ENCODE results near the gene CACNA2D3.

CACNA2D3 gene

DNA sequence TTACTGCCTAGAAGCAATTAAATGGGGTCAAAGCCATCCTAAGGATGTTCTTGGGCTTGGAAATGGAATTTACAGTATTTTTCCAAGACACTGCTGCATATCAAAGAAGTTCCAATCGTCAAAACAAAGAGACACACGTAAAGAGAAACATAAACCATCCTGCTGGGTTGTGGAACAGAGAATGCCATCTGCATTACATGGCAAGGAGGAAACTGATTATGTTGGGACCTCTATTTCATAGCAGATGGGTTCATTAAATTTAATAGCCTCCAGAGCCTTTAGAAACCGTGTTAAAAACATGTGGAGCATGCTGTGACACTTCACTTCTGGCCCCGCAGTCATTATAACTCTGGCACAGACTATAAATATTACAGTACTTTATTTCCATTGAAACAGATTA lies 650.9 kb downstream of the CACNA2D3 start:
- Mint-ChIP-seq H3K4me1 (ENCODE audit: low read depth) (no peaks in the 10 kb centered on the region), H3K36me3 (no peaks in the 10 kb centered on the region), H3K27me3 (peaks cover 2% of the 10 kb centered on the region), H3K9me3 (ENCODE audit: low read depth) (no peaks in the 10 kb centered on the region), H3K4me3 (no peak overlapping the region), H3K27ac (no peak overlapping the region)

DNA sequence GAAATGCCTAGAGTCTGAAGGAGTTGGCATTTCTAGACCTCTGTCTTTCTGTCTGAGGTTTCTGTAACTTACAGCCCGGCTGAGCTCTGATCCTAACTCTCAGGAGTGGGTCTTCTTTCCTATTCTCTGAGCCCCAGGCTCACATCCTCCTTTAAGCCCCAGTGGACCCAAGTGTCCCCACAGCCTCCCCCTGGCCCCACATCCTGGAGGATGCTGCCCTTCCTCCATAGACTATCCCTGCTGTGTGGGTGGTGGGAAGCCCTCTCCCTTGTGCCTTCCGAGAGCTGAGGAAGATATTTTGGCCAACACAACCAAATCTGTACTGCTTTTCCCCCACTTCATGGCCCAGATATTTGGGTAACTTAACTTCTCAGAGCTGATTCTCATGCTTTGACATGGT lies 654.2 kb downstream of the CACNA2D3 start:
- no peak overlapping the region for H3K27ac Mint-ChIP-seq
- H3K36me3 Mint-ChIP-seq = no peaks in the 10 kb centered on the region
- H3K27me3 Mint-ChIP-seq = peaks cover 9% of the 10 kb centered on the region
- H3K4me3 Mint-ChIP-seq = no peak overlapping the region
- H3K9me3 Mint-ChIP-seq (ENCODE audit: low read depth) = no peaks in the 10 kb centered on the region
- H3K4me1 Mint-ChIP-seq (ENCODE audit: low read depth) = no peaks in the 10 kb centered on the region

DNA sequence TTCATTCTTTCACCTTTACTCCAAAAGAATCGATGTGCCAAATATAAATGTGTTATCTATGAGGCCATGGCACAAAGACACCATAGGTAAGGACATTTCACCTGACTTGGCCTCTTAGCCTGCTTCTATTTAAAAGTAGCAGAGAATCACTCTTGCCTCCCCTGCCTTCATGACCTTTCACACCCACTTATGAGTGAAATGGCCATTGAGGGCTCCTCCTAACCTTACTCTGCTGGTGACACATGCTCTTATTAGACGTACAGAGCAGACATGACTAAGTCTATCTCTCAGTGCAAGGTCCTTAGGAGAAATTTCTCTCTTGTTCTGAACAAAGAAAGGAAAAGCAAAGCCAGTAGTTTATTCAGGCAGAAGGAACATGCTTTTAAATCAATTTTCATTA lies 654.8 kb downstream of the CACNA2D3 start:
- H3K4me1 Mint-ChIP-seq (ENCODE audit: low read depth) = no peaks in the 10 kb centered on the region
- no peak overlapping the region for H3K4me3 Mint-ChIP-seq
- H3K27ac Mint-ChIP-seq = no peak overlapping the region
- H3K9me3 Mint-ChIP-seq (ENCODE audit: low read depth) = no peaks in the 10 kb centered on the region
- no peaks in the 10 kb centered on the region for H3K36me3 Mint-ChIP-seq
- peaks cover 9% of the 10 kb centered on the region for H3K27me3 Mint-ChIP-seq

DNA sequence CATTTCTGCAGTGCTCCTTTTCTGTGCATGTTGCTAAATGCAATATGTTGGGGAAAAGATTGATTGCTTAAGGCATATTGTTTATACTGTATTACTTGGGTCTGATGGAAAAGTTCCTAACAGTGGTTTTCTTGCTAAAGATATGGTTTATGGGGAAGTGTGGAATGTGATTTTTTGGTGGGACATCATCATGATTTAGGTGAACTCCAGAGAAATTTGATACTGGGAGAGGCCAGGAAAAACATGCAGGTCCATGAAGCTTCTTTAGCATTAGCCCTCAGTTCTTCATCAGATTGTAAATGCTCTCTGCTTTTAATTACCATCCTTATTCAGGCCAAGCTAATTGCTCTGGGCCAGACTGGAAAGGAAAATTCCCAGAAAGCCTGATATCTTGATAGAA lies 658.0 kb downstream of the CACNA2D3 start:
- Mint-ChIP-seq H3K27ac (no peak overlapping the region), H3K36me3 (no peaks in the 10 kb centered on the region), H3K4me3 (no peak overlapping the region), H3K9me3 (ENCODE audit: low read depth) (no peaks in the 10 kb centered on the region), H3K27me3 (peaks cover 9% of the 10 kb centered on the region), H3K4me1 (ENCODE audit: low read depth) (no peaks in the 10 kb centered on the region)

DNA sequence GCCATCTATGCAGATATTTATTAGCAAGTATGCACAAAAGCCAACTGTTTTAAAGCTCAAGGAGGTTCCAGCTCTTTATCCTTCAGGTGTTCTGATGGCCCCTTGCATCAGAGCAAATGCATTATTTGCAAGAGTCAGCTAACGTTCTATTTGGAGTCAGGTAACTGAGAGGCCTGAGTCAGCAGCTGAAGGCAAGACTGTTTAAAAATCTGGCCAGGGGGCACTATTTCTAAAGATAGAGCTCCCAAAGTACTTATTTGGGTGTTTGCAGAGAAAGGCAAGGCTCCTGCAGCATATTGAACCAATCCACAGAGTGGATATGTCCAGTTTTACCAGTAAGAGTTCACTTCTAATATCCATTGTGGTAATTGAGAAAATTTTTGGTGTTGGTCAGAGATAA lies 659.4 kb downstream of the CACNA2D3 start:
- Mint-ChIP-seq H3K9me3 (ENCODE audit: low read depth) (peaks cover 2% of the 10 kb centered on the region), H3K27ac (no peak overlapping the region), H3K4me3 (no peak overlapping the region), H3K4me1 (ENCODE audit: low read depth) (no peaks in the 10 kb centered on the region), H3K27me3 (peaks cover 11% of the 10 kb centered on the region), H3K36me3 (no peaks in the 10 kb centered on the region)

DNA sequence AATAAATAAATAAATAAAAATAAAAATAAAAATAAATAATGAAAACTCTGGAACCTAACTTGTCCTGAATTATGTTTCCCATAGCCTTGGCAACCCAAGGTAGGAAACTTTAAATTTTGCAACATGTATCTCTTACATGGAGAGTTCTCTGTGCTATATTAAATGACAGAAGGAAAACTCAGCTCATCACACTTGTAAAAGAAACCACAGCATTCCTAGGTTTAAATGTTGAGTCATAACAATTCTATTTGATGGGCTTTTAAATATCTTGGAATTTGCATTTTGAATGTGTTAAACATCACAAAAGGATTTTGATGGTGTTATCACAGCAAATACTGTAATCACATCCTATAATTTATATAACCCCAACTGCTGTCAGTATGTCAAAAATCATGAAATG lies 661.3 kb downstream of the CACNA2D3 start:
- Mint-ChIP-seq H3K36me3 (no peaks in the 10 kb centered on the region), H3K4me3 (no peak overlapping the region), H3K27me3 (peaks cover 7% of the 10 kb centered on the region), H3K27ac (no peak overlapping the region), H3K9me3 (ENCODE audit: low read depth) (peaks cover 2% of the 10 kb centered on the region), H3K4me1 (ENCODE audit: low read depth) (no peaks in the 10 kb centered on the region)

DNA sequence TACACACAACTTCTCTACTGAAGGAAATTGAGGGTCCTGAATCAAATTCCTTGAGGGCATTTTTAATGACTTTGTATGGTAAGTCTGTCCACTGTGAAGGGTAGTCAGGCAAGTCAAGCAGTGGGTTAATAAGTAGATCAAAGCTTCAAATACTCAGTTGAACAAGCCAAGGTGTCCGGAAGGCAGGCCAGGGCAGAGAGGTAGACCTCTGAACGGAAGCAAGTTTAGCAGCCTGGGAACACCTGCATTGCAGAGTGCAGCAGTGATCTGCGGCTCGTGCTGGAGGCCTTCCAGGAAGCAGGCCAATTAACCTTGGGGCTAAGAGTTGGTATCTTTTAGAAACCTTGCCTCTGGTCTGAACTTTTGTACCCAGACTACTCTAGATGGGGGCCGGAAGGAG lies 661.7 kb downstream of the CACNA2D3 start:
- Mint-ChIP-seq H3K36me3 (no peaks in the 10 kb centered on the region), H3K4me3 (no peak overlapping the region), H3K9me3 (ENCODE audit: low read depth) (peaks cover 2% of the 10 kb centered on the region), H3K27ac (no peak overlapping the region), H3K4me1 (ENCODE audit: low read depth) (no peaks in the 10 kb centered on the region), H3K27me3 (peaks cover 6% of the 10 kb centered on the region)

DNA sequence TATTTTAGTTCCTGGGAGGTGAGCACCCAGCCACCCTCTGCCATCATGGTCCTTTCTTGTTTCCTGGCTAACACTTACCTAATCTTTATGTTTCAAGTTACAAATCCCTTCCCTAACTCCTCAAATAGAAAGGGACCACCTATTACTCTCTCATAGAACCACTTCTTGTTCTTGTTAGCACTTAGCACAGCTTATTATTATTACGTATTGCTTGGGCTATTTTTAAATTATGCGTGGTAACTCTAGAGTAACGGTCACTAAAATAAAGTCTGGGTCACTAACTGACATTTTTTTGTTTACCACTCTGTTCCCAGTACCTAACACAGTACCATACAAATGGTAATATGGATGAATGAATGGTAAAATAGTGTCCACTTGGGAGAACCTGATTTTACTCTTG lies 663.6 kb downstream of the CACNA2D3 start:
- Mint-ChIP-seq H3K36me3 (no peaks in the 10 kb centered on the region), H3K27ac (no peak overlapping the region), H3K27me3 (peaks cover 2% of the 10 kb centered on the region), H3K4me3 (no peak overlapping the region), H3K4me1 (ENCODE audit: low read depth) (no peaks in the 10 kb centered on the region), H3K9me3 (ENCODE audit: low read depth) (peaks cover 2% of the 10 kb centered on the region)

DNA sequence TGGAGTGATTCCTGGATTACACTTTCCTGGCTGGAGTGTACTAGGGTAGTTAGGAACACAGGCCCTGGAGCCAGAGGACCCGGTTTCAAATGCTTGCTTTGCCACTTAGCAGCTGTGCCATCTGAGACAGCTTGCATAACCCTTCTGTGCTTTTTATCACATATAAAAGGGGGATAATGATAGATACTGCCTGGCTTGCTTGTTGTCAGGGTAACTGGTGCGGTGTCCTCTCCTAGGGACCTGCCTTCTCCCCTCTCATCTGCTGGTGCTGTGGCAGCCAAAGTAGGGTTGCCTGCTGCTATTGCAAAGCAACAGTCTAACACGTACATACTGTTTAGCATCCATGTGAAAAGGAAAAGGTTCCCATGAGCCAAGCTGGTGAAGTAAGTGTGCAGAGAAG lies 667.7 kb downstream of the CACNA2D3 start:
- peaks cover 2% of the 10 kb centered on the region for H3K27me3 Mint-ChIP-seq
- no peaks in the 10 kb centered on the region for H3K4me1 Mint-ChIP-seq (ENCODE audit: low read depth)
- no peak overlapping the region for H3K27ac Mint-ChIP-seq
- no peaks in the 10 kb centered on the region for H3K36me3 Mint-ChIP-seq
- H3K9me3 Mint-ChIP-seq (ENCODE audit: low read depth) = peaks cover 2% of the 10 kb centered on the region
- no peak overlapping the region for H3K4me3 Mint-ChIP-seq

DNA sequence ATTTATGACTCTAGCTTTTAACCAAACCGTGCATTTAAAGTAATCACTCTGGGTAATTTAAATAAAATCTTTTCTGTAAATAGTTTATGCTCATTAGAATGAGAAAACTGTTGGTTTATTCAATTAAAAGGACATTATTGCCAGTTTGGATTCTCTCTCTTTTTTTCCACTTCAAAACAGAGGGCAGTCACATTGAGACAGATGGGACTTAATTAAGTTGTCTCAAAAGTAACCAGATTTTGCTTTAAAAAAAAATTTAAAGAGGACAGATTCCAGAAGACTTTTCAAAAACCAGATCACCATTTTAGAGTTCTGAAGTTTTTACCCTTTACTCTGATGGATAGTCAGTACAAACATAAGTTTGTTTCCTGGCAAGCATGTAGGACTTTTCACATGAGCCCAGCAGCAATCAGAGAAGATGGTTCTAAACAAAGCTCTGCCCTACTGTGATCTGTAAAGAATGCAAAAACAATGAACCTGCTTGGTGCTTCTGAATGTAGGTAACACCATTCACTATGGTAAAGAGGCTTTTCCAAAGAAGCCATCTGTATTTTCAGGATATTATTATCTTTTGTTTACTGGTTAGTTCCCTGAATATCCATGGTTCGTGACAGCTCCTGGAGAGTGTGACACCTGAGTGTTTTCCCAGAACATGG lies 669.3 kb downstream of the CACNA2D3 start:
- Mint-ChIP-seq H3K27ac (no peak overlapping the region), H3K36me3 (no peaks in the 10 kb centered on the region), H3K27me3 (peaks cover 1% of the 10 kb centered on the region), H3K4me1 (ENCODE audit: low read depth) (no peaks in the 10 kb centered on the region), H3K4me3 (no peak overlapping the region), H3K9me3 (ENCODE audit: low read depth) (peaks cover 1% of the 10 kb centered on the region)

DNA sequence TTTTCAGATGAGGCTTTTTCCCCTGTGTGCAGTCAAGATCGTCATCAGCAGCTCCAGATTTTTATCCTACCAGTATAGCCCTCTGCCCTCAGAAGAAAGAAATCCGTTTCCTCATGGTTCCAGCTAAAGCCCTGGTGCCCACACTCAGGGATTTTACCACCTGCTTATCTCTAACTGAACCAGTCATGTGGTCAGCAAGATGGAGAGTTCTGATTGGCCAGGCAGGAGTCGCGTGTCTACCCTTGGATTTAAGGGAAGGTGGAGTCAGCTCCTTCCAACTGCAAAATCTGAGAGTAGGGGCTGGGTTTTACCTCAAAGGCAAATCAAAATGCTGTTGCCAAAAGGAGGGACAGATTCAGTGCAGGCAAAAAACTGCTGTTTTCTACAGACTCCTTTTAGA lies 670.2 kb downstream of the CACNA2D3 start:
- no peak overlapping the region for H3K27ac Mint-ChIP-seq
- H3K4me1 Mint-ChIP-seq (ENCODE audit: low read depth) = no peaks in the 10 kb centered on the region
- no peak overlapping the region for H3K4me3 Mint-ChIP-seq
- no peaks in the 10 kb centered on the region for H3K9me3 Mint-ChIP-seq (ENCODE audit: low read depth)
- no peaks in the 10 kb centered on the region for H3K36me3 Mint-ChIP-seq
- H3K27me3 Mint-ChIP-seq = no peaks in the 10 kb centered on the region

DNA sequence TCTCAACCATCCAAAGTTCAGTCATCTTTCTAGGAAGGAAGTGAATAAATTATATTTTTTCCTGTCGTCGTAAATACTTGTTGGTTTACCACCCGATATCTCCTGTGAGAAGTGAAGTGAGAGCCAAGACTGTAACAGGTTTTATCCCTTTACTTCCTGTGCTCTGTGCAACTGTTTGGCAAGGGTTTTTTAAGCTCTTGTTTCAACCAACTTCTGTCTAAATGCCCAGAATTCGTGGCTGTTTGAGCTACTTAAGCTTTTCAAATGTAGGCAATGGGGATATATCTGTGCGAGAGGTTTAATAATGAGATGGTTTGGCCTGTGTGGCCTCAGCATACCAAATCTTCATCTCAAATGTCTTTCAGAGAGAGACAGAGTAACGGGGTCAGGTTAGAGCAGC lies 670.8 kb downstream of the CACNA2D3 start:
- H3K27me3 Mint-ChIP-seq = no peaks in the 10 kb centered on the region
- H3K27ac Mint-ChIP-seq = no peak overlapping the region
- H3K4me1 Mint-ChIP-seq (ENCODE audit: low read depth) = no peaks in the 10 kb centered on the region
- H3K4me3 Mint-ChIP-seq = no peak overlapping the region
- H3K9me3 Mint-ChIP-seq (ENCODE audit: low read depth) = no peaks in the 10 kb centered on the region
- no peaks in the 10 kb centered on the region for H3K36me3 Mint-ChIP-seq

DNA sequence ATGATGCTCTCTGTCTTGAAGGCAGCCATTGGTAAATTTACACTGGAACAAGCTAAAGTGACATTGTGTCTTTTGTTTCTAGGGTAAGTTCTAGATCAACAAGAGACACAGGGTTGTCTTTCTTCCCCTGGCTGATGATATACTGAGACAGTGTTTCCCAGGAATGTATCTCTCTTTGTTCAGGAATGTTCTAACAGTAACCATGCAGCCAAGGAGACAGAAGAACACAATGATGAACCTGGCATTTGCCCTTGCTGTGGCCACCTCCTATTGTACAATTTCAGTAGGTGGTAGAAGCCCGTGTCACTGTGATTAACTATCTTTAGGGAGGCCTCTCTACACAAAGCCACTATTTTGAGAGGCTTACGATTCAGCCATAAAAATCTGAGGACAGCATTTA lies 674.8 kb downstream of the CACNA2D3 start:
- Mint-ChIP-seq H3K36me3 (no peaks in the 10 kb centered on the region), H3K4me3 (no peak overlapping the region), H3K9me3 (ENCODE audit: low read depth) (no peaks in the 10 kb centered on the region), H3K4me1 (ENCODE audit: low read depth) (no peaks in the 10 kb centered on the region), H3K27me3 (no peaks in the 10 kb centered on the region), H3K27ac (no peak overlapping the region)

DNA sequence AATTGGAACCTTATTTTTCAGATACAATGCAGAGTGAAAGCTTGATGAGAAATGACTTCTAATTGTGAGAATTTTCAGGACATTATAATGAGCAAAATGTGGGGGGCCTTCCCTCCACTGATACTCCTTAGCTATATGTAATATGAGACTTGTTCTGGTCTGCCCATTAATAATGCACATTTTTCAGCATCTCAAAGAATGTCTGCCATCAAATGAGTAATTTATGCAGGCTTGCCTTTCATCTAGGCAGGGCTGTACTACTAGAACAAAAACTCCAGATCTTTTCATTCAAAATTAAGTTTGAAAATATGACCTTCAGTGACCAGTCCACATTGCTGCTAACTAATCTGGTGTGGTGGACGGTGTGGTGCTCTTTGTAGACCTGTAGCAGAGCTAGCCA lies 678.1 kb downstream of the CACNA2D3 start:
- no peaks in the 10 kb centered on the region for H3K27me3 Mint-ChIP-seq
- H3K36me3 Mint-ChIP-seq = no peaks in the 10 kb centered on the region
- no peak overlapping the region for H3K4me3 Mint-ChIP-seq
- no peak overlapping the region for H3K27ac Mint-ChIP-seq
- no peaks in the 10 kb centered on the region for H3K4me1 Mint-ChIP-seq (ENCODE audit: low read depth)
- no peaks in the 10 kb centered on the region for H3K9me3 Mint-ChIP-seq (ENCODE audit: low read depth)

DNA sequence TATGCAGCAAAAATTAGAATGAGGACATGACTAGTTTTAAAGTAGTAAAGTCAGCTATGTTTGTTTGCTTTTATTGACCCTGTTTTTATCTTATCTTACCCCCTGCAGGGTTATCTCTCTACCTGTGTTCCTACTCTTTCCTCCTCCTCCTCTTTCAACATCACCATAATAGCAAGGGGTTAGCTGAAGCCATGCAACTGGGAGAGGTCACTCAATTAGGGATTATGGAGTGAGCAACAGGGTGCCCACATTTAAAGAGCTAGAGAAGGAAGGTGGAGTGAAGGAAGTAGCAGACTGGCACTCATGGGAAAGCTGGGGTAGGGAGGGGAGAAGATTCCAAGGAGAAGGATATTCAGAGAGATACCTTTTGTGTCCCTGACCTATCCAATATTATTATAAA lies 679.6 kb downstream of the CACNA2D3 start:
- no peaks in the 10 kb centered on the region for H3K27me3 Mint-ChIP-seq
- no peaks in the 10 kb centered on the region for H3K9me3 Mint-ChIP-seq (ENCODE audit: low read depth)
- no peaks in the 10 kb centered on the region for H3K4me1 Mint-ChIP-seq (ENCODE audit: low read depth)
- no peak overlapping the region for H3K4me3 Mint-ChIP-seq
- H3K27ac Mint-ChIP-seq = no peak overlapping the region
- H3K36me3 Mint-ChIP-seq = no peaks in the 10 kb centered on the region

DNA sequence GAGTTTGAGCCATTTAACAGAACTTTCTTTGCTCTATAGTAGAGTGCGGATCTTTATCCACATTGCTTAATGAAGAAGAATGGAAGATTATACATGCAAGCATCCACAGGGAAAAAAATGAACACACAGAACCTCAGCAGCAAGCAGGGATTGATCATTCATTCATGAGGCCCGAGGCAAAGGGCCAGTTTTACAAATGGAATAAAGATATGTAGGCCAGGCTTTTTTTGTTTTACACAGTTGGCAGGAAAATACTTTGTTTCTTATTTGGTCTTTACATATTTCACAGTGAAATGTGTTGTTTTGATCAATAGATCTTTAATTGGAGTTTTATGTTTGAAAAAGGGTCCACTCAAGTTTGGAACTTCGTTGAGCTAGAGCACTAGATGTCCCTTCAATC lies 688.0 kb downstream of the CACNA2D3 start:
- Mint-ChIP-seq H3K4me1 (ENCODE audit: low read depth) (no peaks in the 10 kb centered on the region), H3K9me3 (ENCODE audit: low read depth) (peaks cover 4% of the 10 kb centered on the region), H3K4me3 (no peak overlapping the region), H3K27me3 (no peaks in the 10 kb centered on the region), H3K36me3 (no peaks in the 10 kb centered on the region), H3K27ac (no peak overlapping the region)
